Astrocyte (in vitro differentiated cells and primary cell): ENCODE data around the gene ATP5MC2. TPM values are rescaled to one million over a fixed set of nuclear protein-coding genes. Genes with fewer than 3 reads are reported as not detected.
A peak's percentile ranks its signal among the peaks of the same experiment; 100 is the strongest.

ENCODE experiments used
- DNase-seq: peaks from one replicate; pipeline ENCODE4 v3.0.0-alpha.2; 2010; ENCODE audit warnings: low read depth
- FAIRE-seq: peaks from 2 replicates; lab custom pipeline; 2011; peaks lifted over from hg19 to GRCh38; lab: Jason Lieb, UNC
- H2AFZ ChIP-seq: 2 replicates; pipeline ENCODE4 v1.6.0; 2012; ENCODE audit warnings: low read depth, low read length, inconsistent platforms
- H3K27ac ChIP-seq: 2 replicates; pipeline ENCODE4 v1.5.1; 2011; ENCODE audit warnings: low read depth, low read length, inconsistent platforms
- H3K27me3 ChIP-seq: 2 replicates; pipeline ENCODE4 v1.6.0; 2011; ENCODE audit warnings: low read length, inconsistent platforms; ENCODE audit not compliant: insufficient read depth
- H3K36me3 ChIP-seq: 2 replicates; pipeline ENCODE4 v1.5.1; 2011; ENCODE audit warnings: low read length, inconsistent platforms; ENCODE audit not compliant: insufficient read depth
- H3K4me1 ChIP-seq: 2 replicates; pipeline ENCODE4 v1.5.1; 2011; ENCODE audit warnings: low read length, inconsistent platforms; ENCODE audit not compliant: insufficient read depth
- H3K4me2 ChIP-seq: 2 replicates; pipeline ENCODE4 v1.6.0; 2012; ENCODE audit warnings: low read length, inconsistent platforms
- H3K4me3 ChIP-seq: 2 replicates; pipeline ENCODE4 v1.5.1; 2011; ENCODE audit warnings: low read depth, mild to moderate bottlenecking, low read length, inconsistent platforms; ENCODE audit not compliant: insufficient read depth
- H3K79me2 ChIP-seq: 2 replicates; pipeline ENCODE4 v1.6.0; 2012; ENCODE audit warnings: mild to moderate bottlenecking, low read length, inconsistent platforms; ENCODE audit not compliant: insufficient read depth
- H3K9ac ChIP-seq: 2 replicates; pipeline ENCODE4 v1.6.0; 2012; ENCODE audit warnings: mild to moderate bottlenecking, low read length, inconsistent platforms
- H3K9me3 ChIP-seq: 2 replicates; pipeline ENCODE4 v1.5.1; 2012; ENCODE audit warnings: low read depth, mild to moderate bottlenecking, low read length, inconsistent platforms; ENCODE audit not compliant: insufficient read depth
- H4K20me1 ChIP-seq: 2 replicates; pipeline ENCODE4 v1.6.0; 2012; ENCODE audit warnings: low read length, inconsistent platforms; ENCODE audit not compliant: insufficient read depth
- H3K27ac Mint-ChIP-seq: one replicate; pipeline ENCODE4 v1.8.0; 2021; ENCODE audit warnings: mild to moderate bottlenecking, mixed read lengths; ENCODE audit not compliant: unreplicated experiment
- H3K27me3 Mint-ChIP-seq: one replicate; pipeline ENCODE4 v1.8.0; 2021; ENCODE audit warnings: low read depth, mixed read lengths; ENCODE audit not compliant: unreplicated experiment
- H3K36me3 Mint-ChIP-seq: one replicate; pipeline ENCODE4 v1.8.0; 2021; ENCODE audit warnings: low read depth, mixed read lengths; ENCODE audit not compliant: unreplicated experiment
- H3K4me1 Mint-ChIP-seq: one replicate; pipeline ENCODE4 v1.8.0; 2021; ENCODE audit warnings: low read depth, mixed read lengths; ENCODE audit not compliant: unreplicated experiment
- H3K4me3 Mint-ChIP-seq: one replicate; pipeline ENCODE4 v1.8.0; 2021; ENCODE audit warnings: mild to moderate bottlenecking, moderate library complexity, mixed read lengths; ENCODE audit not compliant: unreplicated experiment
- H3K9me3 Mint-ChIP-seq: one replicate; pipeline ENCODE4 v1.8.0; 2021; ENCODE audit warnings: mild to moderate bottlenecking, mixed read lengths; ENCODE audit not compliant: unreplicated experiment
- CTCF ChIP-seq: IDR thresholded peaks from 2 replicates; pipeline ENCODE4 v1.5.1; 2011; ENCODE audit warnings: low read depth, mild to moderate bottlenecking, inconsistent platforms, low read length, moderate library complexity; ENCODE audit not compliant: insufficient read depth
- EZH2 ChIP-seq: IDR thresholded peaks from 2 replicates; pipeline ENCODE4 v1.6.1; 2012; ENCODE audit warnings: mild to moderate bottlenecking, low read length, inconsistent platforms; ENCODE audit not compliant: insufficient read depth
- total RNA-seq: library from RNA; stranded (reverse); gene quantifications from 2 replicates; pipeline ENCODE4 v1.2.1, GENCODE V29; 2021

The ATP5MC2 gene
- total RNA-seq, 1 donor from 2014 or later: 237 TPM

- H3K4me2 ChIP-seq: peak overlapping the region; percentile 75
- TF ChIP-seq EZH2 (no peak), CTCF (no peak)
- no peaks in the 10 kb centered on the region for H3K9me3 Mint-ChIP-seq
- H2AFZ ChIP-seq: no peak overlapping the region
- FAIRE-seq (no peak), DNase-seq (no peak)
- no peak overlapping the region for H3K27ac Mint-ChIP-seq
- peak overlapping the region; percentile 85 for H3K27ac ChIP-seq
- no peaks in the 10 kb centered on the region for H3K27me3 Mint-ChIP-seq
- H3K9ac ChIP-seq: peak overlapping the region; percentile 63
- H3K79me2 ChIP-seq: no peaks in the 10 kb centered on the region
- no peaks in the 10 kb centered on the region for H3K27me3 ChIP-seq
- no peaks in the 10 kb centered on the region for H3K9me3 ChIP-seq
- no peak overlapping the region for H3K4me3 Mint-ChIP-seq
- H3K4me1 ChIP-seq: peaks cover 24% of the 10 kb centered on the region
- no peaks in the 10 kb centered on the region for H4K20me1 ChIP-seq
- H3K4me3 ChIP-seq: no peak overlapping the region
- peaks cover 21% of the 10 kb centered on the region for H3K4me1 Mint-ChIP-seq
- H3K36me3 Mint-ChIP-seq: peaks cover 9% of the 10 kb centered on the region
- H3K36me3 ChIP-seq: peaks cover 12% of the 10 kb centered on the region
Measured at GRCh38 chr12:53660041-53660440, 15.8 kb downstream of the ATP5MC2 start.

- Histone ChIP-seq H3K27me3 (no peaks in the 10 kb centered on the region), H2AFZ (no peak overlapping the region), H3K36me3 (peaks cover 7% of the 10 kb centered on the region), H3K27ac (peak overlapping the region; percentile 85), H4K20me1 (no peaks in the 10 kb centered on the region), H3K9me3 (no peaks in the 10 kb centered on the region), H3K4me1 (peaks cover 24% of the 10 kb centered on the region), H3K9ac (peak overlapping the region; percentile 63), H3K4me2 (peak overlapping the region; percentile 75), H3K4me3 (peak overlapping the region; percentile 27), H3K79me2 (no peaks in the 10 kb centered on the region)
- no peak for FAIRE-seq
- no peaks in the 10 kb centered on the region for H3K27me3 Mint-ChIP-seq
- peak; percentile 63 for DNase-seq
- no peaks in the 10 kb centered on the region for H3K9me3 Mint-ChIP-seq
- no peak for TF ChIP-seq EZH2
- no peak for TF ChIP-seq CTCF
- H3K4me3 Mint-ChIP-seq: peak overlapping the region; percentile 0
- peaks cover 21% of the 10 kb centered on the region for H3K4me1 Mint-ChIP-seq
- H3K36me3 Mint-ChIP-seq: peaks cover 8% of the 10 kb centered on the region
- peak overlapping the region; percentile 94 for H3K27ac Mint-ChIP-seq
Measured at GRCh38 chr12:53659571-53659981, 16.3 kb downstream of the ATP5MC2 start.

GRCh38 chr12:53659011-53659551 lies 16.8 kb downstream of the ATP5MC2 start:
- Histone ChIP-seq H3K4me1 (peaks cover 24% of the 10 kb centered on the region), H3K27me3 (no peaks in the 10 kb centered on the region), H2AFZ (peak overlapping the region; percentile 6), H3K4me3 (peak overlapping the region; percentile 27), H3K36me3 (peaks cover 4% of the 10 kb centered on the region), H3K9ac (peak overlapping the region; percentile 63), H3K79me2 (no peaks in the 10 kb centered on the region), H4K20me1 (no peaks in the 10 kb centered on the region), H3K4me2 (peak overlapping the region; percentile 75), H3K27ac (peak overlapping the region; percentile 85), H3K9me3 (no peaks in the 10 kb centered on the region)
- no peaks in the 10 kb centered on the region for H3K9me3 Mint-ChIP-seq
- H3K4me3 Mint-ChIP-seq: no peak overlapping the region
- H3K27ac Mint-ChIP-seq: peak overlapping the region; percentile 94
- TF ChIP-seq CTCF: no peak
- TF ChIP-seq EZH2: no peak
- H3K36me3 Mint-ChIP-seq: peaks cover 6% of the 10 kb centered on the region
- FAIRE-seq (no peak), DNase-seq (peak; percentile 92)
- peaks cover 21% of the 10 kb centered on the region for H3K4me1 Mint-ChIP-seq
- H3K27me3 Mint-ChIP-seq: no peaks in the 10 kb centered on the region
